HepG2 (cell line): ENCODE measurements around the gene MACROD2. TPM values are rescaled to one million over a fixed set of nuclear protein-coding genes. Genes with fewer than 3 reads are reported as not detected.

Experiments used
- AGO2 ChIP-seq: fragments of 200-400 bp; formaldehyde crosslinking; optimal IDR thresholded peaks from 2 replicates; pipeline ENCODE3; 2017; ENCODE audit warnings: mild to moderate bottlenecking, low read depth, low read length, moderate library complexity
- ARID2 ChIP-seq: sonication (generic); formaldehyde crosslinking; IDR thresholded peaks from 2 replicates; pipeline ENCODE4 v1.8.1; 2022; ENCODE audit warnings: mild to moderate bottlenecking, missing genetic modification reagents, borderline replicate concordance
- ARNT2 ChIP-seq: sonication (generic); formaldehyde crosslinking; IDR thresholded peaks from 2 replicates; pipeline ENCODE4 v1.8.0; 2022; ENCODE audit warnings: mild to moderate bottlenecking, low read depth, missing genetic modification reagents, moderate library complexity
- CEBPZ ChIP-seq: IDR thresholded peaks from 2 replicates; pipeline ENCODE4 v1.6.1; 2012; ENCODE audit warnings: low read length, improper control_type of control experiment
- CREB3 ChIP-seq: sonication (generic); formaldehyde crosslinking; IDR thresholded peaks from 2 replicates; pipeline ENCODE4 v1.5.0; 2020; ENCODE audit warnings: missing genetic modification reagents
- FOSL2 ChIP-seq: sonication (generic); formaldehyde crosslinking; IDR thresholded peaks from 2 replicates; pipeline ENCODE4 v1.4.0; 2020; ENCODE audit warnings: missing genetic modification reagents
- FOXO1 ChIP-seq: sonication (generic); formaldehyde crosslinking; IDR thresholded peaks from 2 replicates; pipeline ENCODE4 v1.4.0; 2020; ENCODE audit warnings: missing genetic modification reagents
- HMG20A ChIP-seq: IDR thresholded peaks from 2 replicates; pipeline ENCODE4 v1.6.1; 2016; ENCODE audit warnings: borderline replicate concordance
- KDM1A ChIP-seq: IDR thresholded peaks from 2 replicates; pipeline ENCODE4 v1.6.1; 2016; ENCODE audit warnings: missing compliant biosample characterization
- LRRFIP1 ChIP-seq: sonication (generic); formaldehyde crosslinking; conservative IDR thresholded peaks from 2 replicates; pipeline ENCODE4 v1.4.0; 2020; ENCODE audit warnings: missing genetic modification reagents
- NFE2L2 ChIP-seq: fragments of 150-350 bp; IDR thresholded peaks from 2 replicates; pipeline ENCODE4 v1.6.1; 2014; ENCODE audit warnings: low read length
- PCBP2 ChIP-seq: fragments of 200-400 bp; formaldehyde crosslinking; optimal IDR thresholded peaks from 2 replicates; pipeline ENCODE3; 2018; ENCODE audit warnings: low read length, low read depth; ENCODE audit not compliant: poor library complexity, severe bottlenecking
- TERF1 ChIP-seq: sonication (generic); formaldehyde crosslinking; IDR thresholded peaks from 2 replicates; pipeline ENCODE4 v1.8.0; 2022; ENCODE audit warnings: mild to moderate bottlenecking, missing genetic modification reagents, moderate library complexity
- THYN1 ChIP-seq: sonication (generic); formaldehyde crosslinking; IDR thresholded peaks from 2 replicates; pipeline ENCODE4 v1.8.1; 2023; ENCODE audit warnings: low read depth, mild to moderate bottlenecking, moderate library complexity, missing genetic modification reagents, borderline replicate concordance
- ZBTB43 ChIP-seq: sonication (generic); formaldehyde crosslinking; conservative IDR thresholded peaks from 2 replicates; pipeline ENCODE4 v1.4.0; 2020; ENCODE audit warnings: missing genetic modification reagents
- ZC3H13 ChIP-seq: sonication (generic); formaldehyde crosslinking; IDR thresholded peaks from 2 replicates; pipeline ENCODE4 v1.8.1; 2023; ENCODE audit warnings: mild to moderate bottlenecking, missing genetic modification reagents, moderate library complexity
- ZNF207 ChIP-seq: fragments of 450-650 bp; IDR thresholded peaks from 2 replicates; pipeline ENCODE4 v1.6.1; 2016; ENCODE audit warnings: antibody characterized with exemption, borderline replicate concordance
- ZNF331 ChIP-seq: sonication (generic); formaldehyde crosslinking; IDR thresholded peaks from 2 replicates; pipeline ENCODE4 v1.4.0; 2020; ENCODE audit warnings: missing genetic modification reagents
- ZNF670 ChIP-seq: sonication (generic); formaldehyde crosslinking; IDR thresholded peaks from 2 replicates; pipeline ENCODE4 v1.8.0; 2022; ENCODE audit warnings: mild to moderate bottlenecking, missing genetic modification reagents, borderline replicate concordance
- ZNF768 ChIP-seq: sonication (generic); formaldehyde crosslinking; IDR thresholded peaks from 2 replicates; pipeline ENCODE4 v1.4.0; 2020; ENCODE audit warnings: missing genetic modification reagents
- polyA plus RNA-seq, 8 experiments: library from polyadenylated mRNA; depleted of rRNA in 3 of 8; stranded (reverse) in 7 of 8; unstranded in 1 of 8; fragments of >200 nt; fragmentation: Illumina TruSeq in 4 of 8; extraction: Trizol in 4 of 8; gene quantifications; 2 replicates each; pipeline versions ENCODE4 v1.2.1 to v1.2.3, GENCODE V29; 2011 to 2016; ENCODE audit warnings: low read depth in 4 of 8, missing spikeins in 1 of 8, mixed read lengths in 1 of 8; ENCODE audit not compliant: insufficient read depth in 1 of 8
- total RNA-seq, 5 experiments: library from RNA; depleted of rRNA; stranded (reverse); fragments of >200 nt; fragmentation: Illumina TruSeq; extraction: Trizol; gene quantifications; 2 replicates each; pipeline ENCODE4 v1.2.3, GENCODE V29; 2016; ENCODE audit warnings: low read depth in 1 of 5

Gene MACROD2
- total and polyA plus RNA-seq, 2 of the 13 experiments (the other 11 are each of a cell fraction or from before 2014, with no cell fraction given): 0.13 to 0.51 TPM

- TF ChIP-seq ZBTB43 (0 out of 2 replicates have a peak, but pooled peaks have one; percentile 33), PCBP2 (no peak), ARNT2 (no peak), CEBPZ (no peak), FOXO1 (CRISPR knock-in tag) (peak; percentile 87), ARID2 (no peak), ZC3H13 (CRISPR knock-in tag) (no peak), ZNF331 (CRISPR knock-in tag) (peak; percentile 78), ZNF207 (no peak), HMG20A (CRISPR knock-in tag) (peak; percentile 91; the same call in 1 of the 2 replicates), LRRFIP1 (no peak), ZNF670 (peak; percentile 60; the same call in 1 of the 2 replicates), CREB3 (no peak; the same call in 1 of the 2 replicates), KDM1A (0 out of 2 replicates have a peak, but pooled peaks have one; percentile 26), ZNF768 (CRISPR knock-in tag) (no peak), FOSL2 (CRISPR knock-in tag) (peak; percentile 89), THYN1 (CRISPR knock-in tag) (no peak), AGO2 (no peak), NFE2L2 (no peak), TERF1 (CRISPR knock-in tag) (no peak)
Measured at GRCh38 chr20:14991023-14991422, 995.7 kb downstream of the MACROD2 start (continued).
